ENCODE results near the gene SLC2A4RG. TPM values are rescaled to one million over a fixed set of nuclear protein-coding genes. Genes with fewer than 3 reads are reported as not detected.

SLC2A4RG gene
- total RNA-seq, 1 donor from 2014 or later = 59.7 TPM

GRCh38 chr20:63695424-63696305 is 43.9 kb upstream of the SLC2A4RG start:
- peaks cover 2% of the 10 kb centered on the region for H3K36me3 Mint-ChIP-seq (ENCODE audit: insufficient read depth)
- H3K4me1 Mint-ChIP-seq (ENCODE audit: low read depth) = no peaks in the 10 kb centered on the region
- no peaks in the 10 kb centered on the region for H3K27me3 Mint-ChIP-seq
- H3K4me3 Mint-ChIP-seq (ENCODE audit: low read depth) = no peak overlapping the region
- TF ChIP-seq CTCF (IDR thresholded peaks at IDR 0.05; ENCODE audit: unreplicated experiment) = no peak
- DNase-seq (ENCODE audit: low spot score, unreplicated experiment) = no peak
- no peaks in the 10 kb centered on the region for H3K9me3 Mint-ChIP-seq (ENCODE audit: low read depth)
- H3K27ac Mint-ChIP-seq = no peak overlapping the region

- no peaks in the 10 kb centered on the region for H3K4me1 Mint-ChIP-seq (ENCODE audit: low read depth)
- no peak overlapping the region for H3K4me3 Mint-ChIP-seq (ENCODE audit: low read depth)
- H3K9me3 Mint-ChIP-seq (ENCODE audit: low read depth) = no peaks in the 10 kb centered on the region
- H3K27ac Mint-ChIP-seq = no peak overlapping the region
- DNase-seq (ENCODE audit: low spot score, unreplicated experiment) = no peak
- H3K36me3 Mint-ChIP-seq (ENCODE audit: insufficient read depth) = peaks cover 2% of the 10 kb centered on the region
- no peak for TF ChIP-seq CTCF (IDR thresholded peaks at IDR 0.05; ENCODE audit: unreplicated experiment)
- H3K27me3 Mint-ChIP-seq = no peaks in the 10 kb centered on the region
Observed at GRCh38 chr20:63696306-63696627, 43.3 kb upstream of the SLC2A4RG start.

- Mint-ChIP-seq H3K9me3 (ENCODE audit: low read depth) (no peaks in the 10 kb centered on the region), H3K4me1 (ENCODE audit: low read depth) (no peaks in the 10 kb centered on the region), H3K36me3 (ENCODE audit: insufficient read depth) (peaks cover 2% of the 10 kb centered on the region), H3K27me3 (no peaks in the 10 kb centered on the region), H3K27ac (no peak within 1 kb of the TSS), H3K4me3 (ENCODE audit: low read depth) (peak within 1 kb of the TSS; percentile 16)
- no peak for DNase-seq (ENCODE audit: low spot score, unreplicated experiment)
- no peak for TF ChIP-seq CTCF (IDR thresholded peaks at IDR 0.05; ENCODE audit: unreplicated experiment)
Observed at GRCh38 chr20:63696628-63697356, 42.8 kb upstream of the SLC2A4RG start, which contains the start of gene TNFRSF6B. TNFRSF6B (plus strand) TSS chr20:63696652; CDS start chr20:63696768, 116 bp downstream.

GRCh38 chr20:63697357-63697867 is 42.2 kb upstream of the SLC2A4RG start:
- Mint-ChIP-seq H3K9me3 (ENCODE audit: low read depth) (no peaks in the 10 kb centered on the region), H3K36me3 (ENCODE audit: insufficient read depth) (peaks cover 2% of the 10 kb centered on the region), H3K27ac (no peak overlapping the region), H3K4me3 (ENCODE audit: low read depth) (peak overlapping the region; percentile 16), H3K27me3 (no peaks in the 10 kb centered on the region), H3K4me1 (ENCODE audit: low read depth) (no peaks in the 10 kb centered on the region)
- no peak for TF ChIP-seq CTCF (IDR thresholded peaks at IDR 0.05; ENCODE audit: unreplicated experiment)
- no peak for DNase-seq (ENCODE audit: low spot score, unreplicated experiment)

DNA sequence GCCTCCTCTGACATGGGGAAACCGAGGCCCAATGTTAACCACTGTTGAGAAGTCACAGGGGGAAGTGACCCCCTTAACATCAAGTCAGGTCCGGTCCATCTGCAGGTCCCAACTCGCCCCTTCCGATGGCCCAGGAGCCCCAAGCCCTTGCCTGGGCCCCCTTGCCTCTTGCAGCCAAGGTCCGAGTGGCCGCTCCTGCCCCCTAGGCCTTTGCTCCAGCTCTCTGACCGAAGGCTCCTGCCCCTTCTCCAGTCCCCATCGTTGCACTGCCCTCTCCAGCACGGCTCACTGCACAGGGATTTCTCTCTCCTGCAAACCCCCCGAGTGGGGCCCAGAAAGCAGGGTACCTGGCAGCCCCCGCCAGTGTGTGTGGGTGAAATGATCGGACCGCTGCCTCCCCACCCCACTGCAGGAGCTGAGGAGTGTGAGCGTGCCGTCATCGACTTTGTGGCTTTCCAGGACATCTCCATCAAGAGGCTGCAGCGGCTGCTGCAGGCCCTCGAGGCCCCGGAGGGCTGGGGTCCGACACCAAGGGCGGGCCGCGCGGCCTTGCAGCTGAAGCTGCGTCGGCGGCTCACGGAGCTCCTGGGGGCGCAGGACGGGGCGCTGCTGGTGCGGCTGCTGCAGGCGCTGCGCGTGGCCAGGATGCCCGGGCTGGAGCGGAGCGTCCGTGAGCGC is 41.6 kb upstream of the SLC2A4RG start:
- no peak overlapping the region for H3K27ac Mint-ChIP-seq
- H3K36me3 Mint-ChIP-seq (ENCODE audit: insufficient read depth) = peaks cover 2% of the 10 kb centered on the region
- H3K9me3 Mint-ChIP-seq (ENCODE audit: low read depth) = no peaks in the 10 kb centered on the region
- no peaks in the 10 kb centered on the region for H3K27me3 Mint-ChIP-seq
- no peak for TF ChIP-seq CTCF (IDR thresholded peaks at IDR 0.05; ENCODE audit: unreplicated experiment)
- no peak for DNase-seq (ENCODE audit: low spot score, unreplicated experiment)
- no peak overlapping the region for H3K4me3 Mint-ChIP-seq (ENCODE audit: low read depth)
- no peaks in the 10 kb centered on the region for H3K4me1 Mint-ChIP-seq (ENCODE audit: low read depth)

Data from progenitor cell of endocrine pancreas (in vitro differentiated cells).